ENCODE measurements around the gene KDM5B.
"Not testable (repeated sequence)": the region's sequence is repeated elsewhere in the genome, so short reads cannot be mapped to it uniquely, and the experiment has no call there.

The KDM5B gene

DNA sequence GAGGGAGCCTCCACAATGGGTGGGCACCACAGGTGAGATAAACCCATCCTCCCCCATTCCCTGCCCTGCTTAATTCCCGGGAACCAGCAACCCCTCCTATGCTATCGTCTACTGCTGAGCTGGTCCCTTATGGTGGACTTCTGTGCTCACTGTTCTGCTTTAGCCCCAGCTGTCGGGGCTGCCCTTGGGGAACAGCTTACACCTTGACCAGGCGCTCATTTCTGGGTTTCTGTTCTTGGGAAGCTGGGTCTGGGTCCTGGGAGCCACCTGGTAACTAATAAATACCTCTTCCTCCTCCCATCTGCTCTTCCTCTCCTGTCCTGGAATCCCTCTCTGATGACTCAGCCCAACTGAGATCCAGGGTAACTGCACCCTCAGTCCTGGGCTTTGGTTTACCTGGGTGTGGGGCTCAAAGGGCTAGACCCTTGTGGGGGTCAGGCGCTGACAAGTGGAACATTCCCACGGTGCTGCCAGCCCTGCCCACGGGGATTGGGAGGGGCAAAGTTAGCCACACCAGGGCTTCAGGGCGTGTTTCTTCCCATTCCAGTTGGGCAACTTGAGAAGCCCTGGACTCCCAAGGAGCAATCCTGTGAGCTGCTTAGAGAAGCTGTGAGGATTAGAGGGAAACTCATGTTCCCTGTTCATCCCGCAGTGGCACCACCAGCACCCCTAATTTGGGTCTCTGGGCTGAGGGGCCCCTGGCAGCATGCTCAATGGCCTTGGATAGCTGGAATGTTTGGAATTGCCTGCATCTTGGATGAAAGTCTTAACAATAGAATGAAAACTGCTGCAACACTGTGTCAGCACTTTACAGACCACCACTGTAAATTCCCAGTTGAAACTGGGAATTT is 4.2 kb upstream of the KDM5B start:
- DNase-seq, result no peak

DNA sequence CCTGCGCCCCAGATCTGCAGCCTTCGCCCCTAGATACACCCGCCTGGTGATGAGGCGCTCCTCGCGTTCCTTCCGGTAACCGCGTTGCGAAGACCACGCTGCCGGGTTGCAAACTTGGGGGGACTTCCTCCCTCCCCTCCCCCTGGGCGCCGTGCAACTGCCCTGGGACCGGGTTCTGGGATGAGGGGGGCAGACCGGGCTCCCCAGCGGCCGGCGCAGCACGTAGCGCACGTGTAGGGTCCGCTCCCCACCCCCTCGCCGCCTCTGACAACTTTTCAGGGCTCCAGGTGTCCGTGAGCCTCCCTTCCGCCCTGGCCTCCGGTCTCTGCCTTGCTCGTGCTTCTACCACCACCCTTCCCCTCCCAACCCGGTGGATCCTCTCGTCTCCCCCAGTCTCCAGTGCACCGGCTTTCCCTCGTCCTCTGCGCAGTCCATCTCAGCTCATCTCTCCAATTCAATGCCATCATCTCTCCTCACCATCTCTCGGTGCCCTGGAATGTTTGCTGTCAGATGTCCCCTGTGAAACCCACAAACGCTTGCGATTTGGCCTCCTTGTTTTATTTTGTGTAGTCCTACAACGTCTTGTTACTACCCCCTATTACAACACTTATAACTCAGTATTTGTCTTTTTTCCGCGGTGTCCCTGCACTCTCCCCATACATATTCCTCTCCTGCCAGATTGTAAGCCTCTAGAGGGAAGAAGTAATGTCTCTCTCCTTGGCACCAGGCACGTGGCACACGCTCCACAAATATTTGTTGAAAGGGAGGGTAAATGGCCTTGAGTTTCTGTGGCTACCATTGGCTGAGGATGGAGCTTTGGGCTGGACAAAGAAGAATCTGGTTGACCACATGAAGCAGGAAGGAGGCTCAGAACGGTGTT is 3.3 kb upstream of the KDM5B start:
- DNase-seq, result peak; percentile 58

DNA sequence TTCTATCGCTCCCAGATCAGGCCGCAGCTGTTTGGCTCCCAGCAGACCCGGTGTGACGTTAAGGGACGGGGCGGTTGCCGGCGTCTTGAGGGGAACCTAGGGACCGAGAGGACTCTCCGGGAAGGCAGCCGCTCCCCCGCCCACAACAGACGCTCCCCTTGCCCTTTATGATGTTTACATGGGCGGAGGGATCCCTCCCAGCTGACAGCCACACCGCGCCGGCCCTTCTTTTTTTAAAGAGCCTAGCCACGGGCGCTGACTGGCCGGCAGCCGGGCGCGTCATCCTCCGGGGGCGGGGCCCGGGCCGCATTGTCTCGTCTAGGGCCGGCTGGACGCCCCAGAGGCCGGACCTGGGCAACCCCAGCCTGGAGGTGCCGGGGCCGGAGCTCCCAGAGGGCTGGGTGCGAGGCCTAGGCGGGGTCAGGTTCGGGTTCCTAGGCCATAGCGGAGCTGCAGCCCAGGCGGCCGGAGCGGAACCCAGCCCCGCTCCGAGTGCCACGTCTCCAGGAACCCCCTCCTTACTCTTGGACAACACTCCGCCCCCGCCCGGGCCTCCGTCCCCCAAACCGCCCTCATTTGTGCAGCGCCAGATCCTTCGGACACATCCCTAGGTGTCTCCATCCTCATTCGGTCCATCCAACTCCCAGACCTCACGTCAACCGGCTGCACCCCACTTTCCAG is 2.5 kb upstream of the KDM5B start, which contains the start of gene PCAT6:
Gene PCAT6, plus strand, starts transcription at position 340 of the 681 bp plus-strand sequence.
- peak; percentile 92 for DNase-seq

DNA sequence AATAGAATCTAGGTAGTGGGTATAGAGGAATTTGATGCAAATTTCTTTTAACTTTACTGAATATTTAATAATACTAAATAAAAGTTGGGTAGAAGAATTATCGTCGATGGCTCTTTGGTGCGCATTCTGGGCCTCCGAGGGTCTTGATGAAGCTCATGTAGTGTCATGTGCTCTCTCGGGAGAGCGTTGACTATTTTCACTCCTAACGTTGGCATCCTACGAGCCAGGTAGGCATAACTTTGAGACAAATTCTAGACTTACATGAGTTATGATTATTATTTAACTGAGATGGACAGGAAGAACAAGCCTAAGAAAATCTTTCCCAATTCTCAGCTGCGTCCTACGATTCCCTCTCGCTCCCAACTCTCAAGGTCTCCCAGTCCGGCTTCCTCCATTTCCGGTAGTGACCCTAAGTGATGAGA is 2.0 kb upstream of the KDM5B start:
- no peak for DNase-seq

DNA sequence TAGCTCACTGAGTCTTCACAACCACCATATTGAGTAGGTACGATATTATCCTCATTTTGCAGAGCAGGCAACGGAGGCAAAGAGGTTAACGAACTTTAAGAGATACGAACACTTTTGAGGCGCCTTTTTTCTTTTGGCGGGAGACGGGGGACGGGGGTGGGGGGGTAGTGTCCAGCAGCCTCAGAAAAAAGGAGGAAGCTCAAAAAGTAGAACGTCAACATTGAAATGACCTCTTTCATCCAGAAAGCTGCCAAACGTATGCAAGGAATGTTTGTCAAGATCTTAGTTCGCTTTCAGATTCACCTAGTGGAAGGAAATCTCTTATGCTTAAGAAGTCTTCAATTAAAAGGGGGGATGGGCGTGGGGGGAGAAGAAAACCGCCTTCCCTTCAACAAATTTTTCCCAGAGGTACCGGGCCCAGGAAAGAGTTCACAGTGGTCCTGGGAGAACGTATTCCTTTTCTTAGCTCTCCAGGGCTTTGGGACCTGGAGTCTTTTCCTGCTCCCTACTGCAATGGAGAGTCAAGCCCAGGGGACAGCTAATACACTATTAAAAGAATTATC is 1.5 kb upstream of the KDM5B start:
- no peak for DNase-seq

DNA sequence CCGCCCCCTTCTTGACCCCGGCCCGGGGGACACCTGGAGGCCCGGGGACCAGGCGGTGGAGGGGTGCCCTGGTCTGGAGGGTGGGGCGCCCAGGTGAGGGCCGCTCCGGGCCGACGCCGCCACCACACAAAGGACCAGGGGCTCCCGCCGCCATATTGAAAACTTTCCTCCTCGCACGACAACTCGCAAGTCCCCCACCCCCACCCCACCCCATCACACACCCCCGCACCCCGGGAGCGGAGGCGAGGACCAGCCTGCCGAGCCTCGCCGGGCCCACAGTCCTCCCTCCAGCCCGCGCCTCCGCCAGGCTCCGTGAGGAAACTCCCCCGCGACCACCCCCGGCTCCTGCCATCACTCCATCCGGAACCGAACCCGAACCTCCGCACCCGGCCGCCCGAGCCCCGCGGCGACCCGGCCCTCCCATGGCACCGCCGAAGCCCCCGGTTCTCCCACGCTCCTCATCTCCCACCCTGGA is 733 bp downstream of the KDM5B start:
- peak; percentile 61 for DNase-seq

DNA sequence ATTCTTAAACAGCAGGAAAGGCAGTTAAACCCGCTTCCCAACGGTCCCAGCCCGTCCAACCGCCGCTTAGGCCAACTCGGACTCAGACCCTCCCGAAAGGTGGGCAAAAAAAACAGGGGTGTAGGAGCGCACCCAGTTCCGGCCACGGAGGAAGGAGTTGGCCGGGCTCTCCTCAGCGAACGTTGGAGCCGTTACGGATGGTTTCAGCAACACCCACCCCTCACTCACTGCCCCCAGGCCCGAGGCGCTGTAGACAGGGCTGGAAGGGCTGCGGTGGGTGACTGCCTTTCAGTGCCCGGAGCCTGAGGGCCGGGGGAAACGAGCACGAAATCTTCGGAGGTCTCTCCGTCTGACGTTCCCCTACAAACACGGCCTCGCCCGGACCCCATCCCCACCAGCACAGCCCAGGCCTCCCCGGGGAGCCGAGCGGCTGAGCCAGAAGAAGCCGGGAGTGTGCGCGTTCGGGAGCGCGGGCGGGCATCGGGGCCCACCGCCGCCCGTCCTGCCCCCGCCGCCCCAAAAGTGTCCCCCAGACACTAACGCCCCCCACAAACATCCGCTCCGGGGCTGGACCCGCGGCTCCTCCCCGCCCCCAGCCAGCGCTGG is 1.3 kb downstream of the KDM5B start:
- DNase-seq, result peak; percentile 46

DNA sequence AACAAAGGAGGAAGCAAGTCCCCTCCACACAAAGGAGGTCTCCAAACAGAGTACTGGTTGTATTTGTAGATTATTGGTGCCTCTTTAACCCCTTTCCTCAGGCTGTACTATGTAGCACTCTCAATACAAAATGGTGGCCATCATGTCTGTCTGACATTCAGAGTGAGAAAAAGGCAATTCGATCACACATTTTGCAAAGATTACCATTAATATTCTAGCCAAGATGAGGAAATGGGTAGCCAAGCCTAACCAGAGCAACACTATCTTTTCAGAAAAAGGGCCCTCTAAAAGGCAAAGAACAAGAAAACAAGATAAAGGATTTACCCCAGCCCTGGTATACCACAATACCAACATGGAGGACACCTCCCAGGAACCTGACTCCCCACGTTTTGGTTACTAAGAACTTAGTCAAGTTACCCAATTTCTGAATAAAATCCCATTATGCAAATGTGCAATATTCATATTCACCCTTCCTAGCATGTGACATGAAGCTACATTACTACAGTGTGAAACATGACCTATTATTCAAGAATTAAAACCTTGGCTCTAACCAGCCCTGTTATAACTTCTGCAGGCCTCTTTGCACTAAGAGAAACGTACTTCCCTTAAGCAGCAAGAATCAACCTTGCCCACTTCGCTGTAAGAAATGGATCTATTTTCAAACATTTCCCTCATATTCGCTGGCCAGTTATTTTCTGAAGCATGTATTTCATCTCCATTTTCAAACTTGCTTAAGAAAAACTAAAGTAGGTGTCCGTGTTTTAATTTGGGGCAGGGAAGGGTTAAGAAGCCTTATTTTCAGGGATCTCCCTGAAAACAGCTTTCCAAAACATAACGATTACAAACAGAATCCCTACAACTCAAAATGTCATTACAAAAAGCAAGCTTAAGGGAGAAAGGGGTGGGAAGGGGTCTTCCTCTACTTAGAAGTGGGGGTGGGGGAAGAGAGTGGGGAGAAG is 2.1 kb downstream of the KDM5B start:
- DNase-seq, result peak; percentile 37

DNA sequence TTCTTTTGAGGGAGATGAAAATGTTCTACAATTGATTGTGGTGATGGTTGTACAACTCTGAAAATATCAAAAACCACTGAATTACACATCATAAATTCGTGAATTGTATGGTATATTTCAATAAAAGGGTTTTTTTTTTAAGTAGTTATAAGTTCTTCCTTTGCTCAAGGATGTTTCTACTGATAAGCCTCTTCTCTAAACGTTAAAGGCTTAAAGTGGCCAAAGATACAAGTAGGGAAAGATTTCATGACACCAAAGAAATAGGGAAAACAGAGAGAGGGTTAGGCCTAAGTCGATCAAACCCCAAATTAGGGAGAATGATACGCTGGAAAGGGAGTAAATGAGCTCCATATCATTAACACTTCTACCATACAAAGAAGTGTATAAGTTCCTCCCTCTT is 4.1 kb downstream of the KDM5B start:
- DNase-seq, result no peak

DNA sequence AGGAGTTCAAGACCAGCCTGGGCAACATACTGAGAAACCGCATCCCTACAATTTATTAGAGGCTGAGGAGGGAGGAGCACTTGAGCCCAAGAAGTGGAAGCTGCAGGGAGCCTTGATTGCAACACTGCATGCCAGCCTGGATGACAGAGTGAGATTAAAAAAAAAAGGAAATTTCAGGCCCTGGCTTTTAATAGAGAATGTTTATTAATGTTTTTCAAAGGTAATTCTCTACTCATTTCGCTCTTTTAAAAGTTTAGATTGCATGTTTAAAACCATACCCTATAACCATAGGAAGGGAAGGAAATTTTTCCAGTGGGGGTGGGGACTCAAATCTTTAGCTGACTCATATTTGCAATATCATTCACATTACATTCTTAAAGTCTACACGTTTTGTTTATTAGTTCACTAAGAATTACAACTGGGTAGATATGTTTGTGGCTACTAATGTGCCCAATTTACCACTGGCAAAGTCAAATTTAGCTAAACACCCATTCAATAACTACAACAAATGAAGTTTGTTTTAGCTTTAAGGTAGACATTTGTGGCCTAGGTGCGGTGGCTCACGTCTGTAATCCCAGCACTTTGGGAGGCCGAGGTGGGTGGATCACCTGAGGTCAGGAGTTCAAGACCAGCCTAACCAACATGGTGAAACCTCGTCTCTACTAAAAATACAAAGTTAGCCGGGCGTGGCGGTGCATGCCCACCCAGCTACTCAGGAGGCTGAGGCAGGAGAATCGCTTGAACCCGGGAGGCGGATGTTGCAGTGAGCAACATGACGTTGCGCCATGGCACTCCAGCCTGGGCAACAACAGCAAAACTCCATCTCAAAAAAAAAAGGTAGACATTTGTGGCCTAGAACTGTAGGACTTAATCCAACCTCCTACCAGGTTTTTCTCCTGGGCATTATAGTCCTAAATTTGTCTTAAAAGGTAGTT is 5.0 kb downstream of the KDM5B start:
- no peak for DNase-seq

DNA sequence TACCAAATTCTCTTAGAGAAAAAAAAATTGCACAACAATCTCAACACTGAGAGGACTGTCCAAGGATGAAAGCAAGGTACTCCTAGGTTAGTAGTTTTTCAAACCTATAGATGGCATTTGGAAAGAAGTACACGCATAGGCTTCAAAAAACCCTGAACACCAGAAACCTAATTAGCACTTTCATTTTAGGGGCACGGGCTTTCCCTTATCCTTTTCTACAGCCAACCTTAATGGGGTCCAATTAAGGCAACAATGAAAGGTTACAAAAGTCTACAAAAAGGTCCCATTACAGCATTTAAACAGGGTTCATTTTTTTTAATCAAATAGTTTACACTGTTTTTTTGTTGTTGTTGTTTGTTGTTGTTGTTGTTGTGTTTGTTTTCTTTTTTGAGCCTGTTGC is 6.2 kb downstream of the KDM5B start:
- no peak for DNase-seq

DNA sequence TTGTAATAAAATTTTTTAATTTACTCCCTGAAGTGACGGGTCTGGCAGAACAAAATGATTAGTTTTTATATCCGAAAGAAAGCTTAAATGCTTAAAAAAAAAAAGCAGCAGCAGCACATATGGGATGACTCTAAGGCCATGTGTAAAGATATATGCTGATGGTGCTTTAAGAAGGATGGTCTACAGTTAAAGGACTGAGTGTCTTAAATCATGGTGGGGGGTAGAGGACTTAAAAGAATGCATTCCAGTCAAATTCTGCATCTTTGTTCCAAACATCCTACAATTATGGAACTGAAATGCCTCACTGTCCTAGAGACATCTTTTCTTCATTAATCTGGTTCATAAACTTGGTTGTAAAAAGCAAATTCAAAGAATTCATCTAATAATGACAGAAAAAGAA is 7.0 kb downstream of the KDM5B start:
- DNase-seq, result no peak

DNA sequence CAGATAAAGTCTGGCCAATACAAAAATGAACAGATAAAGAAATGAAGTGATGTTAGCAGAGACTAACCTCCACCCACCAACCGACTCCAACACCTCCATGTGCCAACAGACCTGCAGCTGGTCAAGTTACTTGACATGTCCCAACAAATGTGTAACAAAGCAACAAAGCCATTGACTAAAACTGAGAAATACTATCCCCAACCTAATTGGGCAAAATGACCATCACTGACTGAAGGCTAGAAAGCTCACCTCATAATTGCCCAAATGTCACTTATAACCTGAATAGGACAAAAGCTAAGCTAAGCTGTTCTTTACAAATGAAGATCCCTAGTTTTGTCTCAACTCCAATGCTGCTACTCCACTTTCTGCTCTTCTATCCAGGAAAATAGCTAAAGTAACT is 7.5 kb downstream of the KDM5B start:
- DNase-seq, result no peak

DNA sequence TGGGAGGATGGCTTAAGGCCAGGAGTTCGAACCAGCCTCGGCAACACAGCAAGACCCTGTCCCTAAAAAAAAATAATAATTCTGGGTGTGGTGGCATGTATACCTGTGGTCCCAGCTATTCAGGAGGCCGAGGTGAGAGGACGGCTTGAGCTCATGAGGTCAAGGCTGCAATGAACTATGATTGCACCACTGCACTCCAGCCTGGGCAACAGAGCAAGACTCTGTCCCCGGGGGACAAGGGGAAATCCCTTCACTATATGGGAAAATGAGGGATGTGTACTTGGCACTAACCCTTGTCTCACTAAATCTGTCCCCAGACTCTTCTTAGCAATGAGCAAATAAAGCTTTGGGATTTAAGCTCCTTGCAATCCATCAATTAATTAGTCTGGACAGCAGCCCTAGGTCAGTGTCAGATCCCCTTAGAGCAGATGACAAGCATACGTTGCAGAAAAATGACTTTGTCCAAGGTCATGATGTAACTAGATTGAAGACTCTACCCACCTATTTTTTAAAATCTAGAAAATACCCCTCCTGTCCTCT is 9.4 kb downstream of the KDM5B start:
- DNase-seq, result no peak

DNA sequence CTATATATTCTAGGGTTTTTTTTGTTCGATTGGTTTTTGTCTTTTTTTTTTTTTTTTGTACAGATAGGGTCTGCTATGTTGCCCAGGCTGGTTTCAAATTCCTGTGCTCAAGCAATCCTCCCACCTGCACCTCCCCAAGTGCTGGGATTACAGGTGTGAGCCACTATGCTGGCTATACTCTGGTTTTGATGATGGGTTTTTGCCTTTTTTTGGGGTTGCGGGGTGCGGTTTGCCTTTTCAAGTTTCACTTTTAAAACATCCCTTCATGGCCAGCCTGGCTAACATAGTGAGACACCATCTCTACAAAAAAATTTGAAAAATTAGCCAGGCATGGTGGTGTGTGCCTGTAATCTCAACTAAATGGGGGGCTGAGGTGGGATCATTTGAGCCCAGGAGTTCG is 10.0 kb downstream of the KDM5B start:
- DNase-seq, result no peak

DNA sequence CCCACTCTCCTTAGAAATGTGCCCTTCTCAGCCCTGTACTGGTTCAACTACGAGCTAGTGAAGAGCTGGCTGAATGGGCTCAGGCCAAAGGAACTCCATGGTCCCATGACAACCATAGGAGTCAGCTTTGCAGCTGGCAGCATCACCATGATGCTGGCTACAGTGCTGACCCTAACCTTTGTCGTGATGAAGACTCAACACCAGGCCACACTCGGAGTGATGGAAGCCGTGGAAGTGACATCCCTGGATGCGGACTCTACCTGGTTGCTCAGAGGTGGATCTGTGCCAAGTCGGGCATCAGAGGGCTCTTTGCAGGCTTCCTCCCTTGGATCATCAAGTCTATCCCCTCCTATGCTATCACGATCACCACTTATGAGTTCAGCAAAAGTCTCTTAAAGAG is 11.6 kb downstream of the KDM5B start:
- no peak for DNase-seq

DNA sequence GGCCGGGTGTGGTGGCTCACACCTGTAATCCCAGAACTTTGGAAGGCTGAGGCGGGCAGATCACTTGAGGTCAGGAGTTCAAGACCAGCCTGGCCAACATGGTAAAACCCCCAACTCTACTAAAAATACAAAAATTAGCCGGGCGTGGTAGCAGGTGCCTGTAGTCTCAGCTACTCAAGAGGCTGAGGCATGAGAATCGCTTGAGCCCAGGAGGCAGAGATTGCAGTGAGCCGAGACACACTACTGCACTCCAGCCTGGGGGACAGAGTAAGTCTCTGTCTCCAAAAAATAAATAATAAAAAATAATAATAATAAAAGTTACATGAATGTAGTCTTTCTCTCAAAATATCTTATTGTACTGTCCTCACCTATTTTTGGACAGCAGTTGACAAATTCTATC is 13.3 kb downstream of the KDM5B start:
- DNase-seq, result not testable (repeated sequence)

DNA sequence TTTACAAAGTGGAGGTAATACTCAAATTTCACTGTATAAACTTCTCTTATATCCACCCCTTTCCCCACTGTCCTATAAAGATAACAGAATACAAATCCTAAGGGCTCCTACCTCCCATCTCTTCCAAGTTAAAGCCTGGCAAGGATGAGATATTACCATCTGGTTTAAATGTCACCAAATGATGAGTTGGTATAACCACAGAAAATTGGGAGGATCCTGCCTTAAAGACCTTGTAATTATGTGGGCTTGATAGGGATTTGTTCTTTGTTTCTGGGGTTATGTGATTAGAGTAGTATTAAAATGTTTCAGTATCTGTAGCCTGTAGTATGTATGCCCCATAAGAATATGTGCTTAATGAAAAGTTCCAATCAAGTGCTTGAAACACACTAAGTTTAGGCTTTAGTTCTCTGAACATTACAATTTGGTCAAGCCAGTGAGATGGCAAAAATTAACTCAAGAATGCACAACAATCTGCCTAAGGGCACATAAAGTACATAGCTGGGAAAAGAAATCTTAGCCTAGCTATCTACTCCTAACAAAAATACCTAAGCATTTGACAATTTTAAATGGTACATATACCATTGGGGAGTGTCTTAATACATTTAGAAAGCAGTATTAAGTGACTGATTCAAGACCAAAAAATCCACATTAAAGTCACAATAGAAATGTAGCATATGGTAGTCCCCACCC is 14.0 kb downstream of the KDM5B start:
- DNase-seq, result no peak
